GM12878 (cell line): ENCODE data around the gene GPATCH2L. TPM values are rescaled to one million over a fixed set of nuclear protein-coding genes. Genes with fewer than 3 reads are reported as not detected.

Source experiments
- ATAC-seq: fragments of 200-7000 bp; cut with Tn5 transposase; 3 replicates; pipeline ENCODE4 v1.9.1; 2020; ENCODE audit warnings: mild to moderate bottlenecking, moderate library complexity
- BruUV-seq: library from RNA; stranded (reverse); fragments of 400-500 nt; replicated peaks from 2 replicates; lab custom pipeline; 2021; lab: Mats Ljungman, UMichigan
- CTCF ChIA-PET: fragments of 300-600 bp; sonication (Branson Sonifier 250); formaldehyde crosslinking; extraction: SDS; loops from one replicate; lab custom pipeline; 2021; ENCODE audit warnings: inconsistent platforms; lab: Yijun Ruan, JAX
- POLR2A ChIA-PET: fragments of 350-600 bp; formaldehyde crosslinking; extraction: SDS; loops from one replicate; lab custom pipeline; 2021; ENCODE audit warnings: inconsistent platforms; lab: Charles Lee
- RAD21 ChIA-PET: fragments of 300-600 bp; sonication (Branson Sonifier 250); formaldehyde crosslinking; loops from one replicate; lab custom pipeline; 2023; ENCODE audit warnings: antibody characterized with exemption; ENCODE audit not compliant: unreplicated experiment; lab: Charles Lee
- SMC1A ChIA-PET: fragments of 300-600 bp; sonication (Branson Sonifier 250); formaldehyde crosslinking; loops from one replicate; lab custom pipeline; 2023; ENCODE audit not compliant: unreplicated experiment, uncharacterized antibody; lab: Charles Lee
- DNase-seq: peaks from one replicate; pipeline ENCODE4 v3.0.0-alpha.2; 2011; ENCODE audit warnings: low read depth, low spot score
- FAIRE-seq: peaks from 3 replicates; lab custom pipeline; 2011; peaks lifted over from hg19 to GRCh38; lab: Jason Lieb, UNC
- H2AFZ ChIP-seq: 2 replicates; pipeline ENCODE4 v1.6.0; 2011; ENCODE audit warnings: low read depth, low read length, control low read depth; ENCODE audit not compliant: control insufficient read depth
- H3K27ac ChIP-seq: 2 replicates; pipeline ENCODE4 v1.5.1; 2011; ENCODE audit warnings: control low read depth; ENCODE audit not compliant: control insufficient read depth, insufficient read depth
- H3K27me3 ChIP-seq, 2 experiments: replicated peaks in 1 of 2; 2 replicates each; pipeline versions ENCODE4 v1.6.0 to v1.6.1; 2011; ENCODE audit warnings: low read length in 1 of 2; ENCODE audit not compliant: control insufficient read depth in 2 of 2, insufficient read depth in 2 of 2
- H3K36me3 ChIP-seq, 2 experiments: 2 replicates each; pipeline ENCODE4 v1.5.1; 2011; ENCODE audit warnings: low read length in 1 of 2; ENCODE audit not compliant: control insufficient read depth in 2 of 2, insufficient read depth in 2 of 2
- H3K4me1 ChIP-seq: 2 replicates; pipeline ENCODE4 v1.6.1; 2011; ENCODE audit warnings: mild to moderate bottlenecking, low read length, moderate library complexity, mixed read lengths; ENCODE audit not compliant: control insufficient read depth, insufficient read depth
- H3K4me2 ChIP-seq: 2 replicates; pipeline ENCODE4 v1.6.0; 2011; ENCODE audit warnings: control low read depth; ENCODE audit not compliant: control insufficient read depth, insufficient read depth
- H3K4me3 ChIP-seq: fragments of 200-600 bp; sonication (generic); 2 replicates; pipeline ENCODE4 v1.5.1; 2016
- H3K79me2 ChIP-seq: 2 replicates; pipeline ENCODE4 v1.6.0; 2011; ENCODE audit warnings: low read length; ENCODE audit not compliant: control insufficient read depth, insufficient read depth
- H3K9ac ChIP-seq: 2 replicates; pipeline ENCODE4 v1.8.0; 2011; ENCODE audit warnings: low read length, control low read depth, mixed read lengths; ENCODE audit not compliant: control insufficient read depth, insufficient read depth
- H3K9me3 ChIP-seq: replicated peaks from 3 replicates; pipeline ENCODE4 v1.5.1; 2011; ENCODE audit warnings: mild to moderate bottlenecking, low read length; ENCODE audit not compliant: control insufficient read depth, insufficient read depth
- H4K20me1 ChIP-seq: 2 replicates; pipeline ENCODE4 v1.6.0; 2011; ENCODE audit not compliant: control insufficient read depth, insufficient read depth
- ASH2L ChIP-seq: fragments of 300-600, 200-600 bp; sonication (generic); IDR thresholded peaks from 2 replicates; pipeline ENCODE4 v1.6.1; 2017; ENCODE audit warnings: low read depth, mild to moderate bottlenecking, borderline replicate concordance
- ATF7 ChIP-seq: fragments of 450-650 bp; IDR thresholded peaks from 2 replicates; pipeline ENCODE4 v1.6.1; 2016; ENCODE audit warnings: low read depth, mild to moderate bottlenecking
- BCL11A ChIP-seq: IDR thresholded peaks from 2 replicates; pipeline ENCODE4 v1.6.1; 2011; ENCODE audit warnings: low read depth, low read length
- CBFB ChIP-seq: IDR thresholded peaks from 2 replicates; pipeline ENCODE4 v1.6.1; 2016; ENCODE audit warnings: antibody characterized with exemption, low read depth
- CREB1 ChIP-seq: IDR thresholded peaks from 2 replicates; pipeline ENCODE4 v1.6.1; 2012; ENCODE audit warnings: low read depth, mild to moderate bottlenecking, inconsistent platforms
- DPF2 ChIP-seq: fragments of 450-650 bp; IDR thresholded peaks from 2 replicates; pipeline ENCODE4 v1.6.1; 2017; ENCODE audit warnings: mild to moderate bottlenecking
- FOS ChIP-seq: IDR thresholded peaks from 3 replicates; pipeline ENCODE4 v1.6.1; 2011; ENCODE audit warnings: borderline replicate concordance; ENCODE audit not compliant: insufficient read length; ENCODE audit errors: extremely low read depth
- HDGF ChIP-seq: fragments of 450-650 bp; IDR thresholded peaks from 2 replicates; pipeline ENCODE4 v1.6.1; 2016; ENCODE audit warnings: antibody characterized with exemption
- IKZF2 ChIP-seq, 2 experiments: fragments of 450-650 bp; IDR thresholded peaks; 2 replicates each; pipeline ENCODE4 v1.6.1; 2017; ENCODE audit warnings: mild to moderate bottlenecking in 2 of 2, moderate library complexity in 2 of 2
- MTA2 ChIP-seq: fragments of 450-650 bp; IDR thresholded peaks from 2 replicates; pipeline ENCODE4 v1.6.1; 2016; ENCODE audit warnings: low read depth, mild to moderate bottlenecking, moderate library complexity
- NR2F1 ChIP-seq: fragments of 450-650 bp; conservative IDR thresholded peaks from 2 replicates; pipeline ENCODE4 v1.6.1; 2017; ENCODE audit warnings: mild to moderate bottlenecking
- RB1 ChIP-seq: fragments of 450-650 bp; formaldehyde crosslinking; IDR thresholded peaks from 2 replicates; pipeline ENCODE4 v1.6.1; 2017; ENCODE audit warnings: mild to moderate bottlenecking, borderline replicate concordance
- RUNX3 ChIP-seq: IDR thresholded peaks from 2 replicates; pipeline ENCODE4 v1.6.1; 2012; ENCODE audit warnings: low read length, inconsistent platforms
- SMAD1 ChIP-seq: fragments of 450-650 bp; IDR thresholded peaks from 2 replicates; pipeline ENCODE4 v1.6.1; 2018; ENCODE audit warnings: mild to moderate bottlenecking, low read depth; ENCODE audit not compliant: partially characterized antibody
- SPI1 ChIP-seq: IDR thresholded peaks from 2 replicates; pipeline ENCODE4 v1.6.1; 2011; ENCODE audit warnings: low read depth, mild to moderate bottlenecking, low read length, moderate library complexity, borderline replicate concordance; ENCODE audit not compliant: insufficient read depth
- SREBF2 ChIP-seq: IDR thresholded peaks from 2 replicates; pipeline ENCODE4 v1.6.1; 2012; ENCODE audit warnings: mild to moderate bottlenecking, low read length
- TBL1XR1 ChIP-seq: IDR thresholded peaks from 2 replicates; pipeline ENCODE4 v1.6.1; 2012; ENCODE audit warnings: low read depth, low read length, improper control_type of control experiment
- ZNF217 ChIP-seq: fragments of 450-650 bp; IDR thresholded peaks from 2 replicates; pipeline ENCODE4 v1.6.1; 2017; ENCODE audit warnings: antibody characterized with exemption, mild to moderate bottlenecking
- ZNF24 ChIP-seq: fragments of 450-650 bp; IDR thresholded peaks from 2 replicates; pipeline ENCODE4 v1.6.1; 2017; ENCODE audit warnings: antibody characterized with exemption, mild to moderate bottlenecking
- WGBS: methylation state at CpG from one replicate; pipeline ENCODE4 v1.1.6; 2016; ENCODE audit warnings: low lambda C conversion rate; ENCODE audit not compliant: insufficient replicate concordance, insufficient coverage; ENCODE audit errors: missing lambda C conversion rate; 5-methylcytosine and 5-hydroxymethylcytosine counted together
- in situ Hi-C: fragments of 300-500 bp; cut with MboI; formaldehyde crosslinking; loops from 9 replicates; pipeline ENCODE4 v1.14.3; 2018; ENCODE audit warnings: mixed read lengths
- intact Hi-C: fragments of 100-400 bp; cut with micrococcal nuclease; formaldehyde crosslinking; loops from one replicate; pipeline ENCODE4 v1.14.2; 2022; ENCODE audit not compliant: unreplicated experiment
- polyA plus RNA-seq, 11 experiments: library from polyadenylated mRNA; depleted of rRNA in 4 of 11; unstranded in 6 of 11; stranded (reverse) in 5 of 11; fragments of >200 nt; fragmentation: Nextera tagmentation in 4 of 11; fragmentation: Illumina TruSeq in 1 of 11; extraction: Ambion mirVana in 4 of 11; extraction: Trizol in 1 of 11; gene quantifications; 1 replicate in 1 of 11; 2 replicates in 10 of 11; pipeline versions ENCODE4 v1.2.1 to v1.2.3, GENCODE V29; 2011 to 2016; ENCODE audit warnings: inconsistent platforms in 2 of 11, missing spikeins in 2 of 11, low read depth in 1 of 11
- total RNA-seq, 4 experiments: library from RNA; depleted of rRNA in 3 of 4; stranded (reverse); fragments of >200 nt in 3 of 4; fragmentation: Illumina TruSeq in 1 of 4; extraction: Trizol in 1 of 4; gene quantifications; 2 replicates each; pipeline versions ENCODE4 v1.2.1 to v1.2.3, GENCODE V29; 2013 to 2021
- TF ChIP-seq, protein P1 (sequence below): IDR thresholded peaks from 2 replicates; pipeline ENCODE4 v1.6.1; 2012; ENCODE audit warnings: low read depth, low read length, improper control_type of control experiment
- TF ChIP-seq, protein P2 (sequence below): fragments of 150-350 bp; IDR thresholded peaks from 2 replicates; pipeline ENCODE4 v1.6.1; 2014; ENCODE audit warnings: mild to moderate bottlenecking, low read depth, low read length
- TF ChIP-seq, protein P3 (sequence below): fragments of 450-650 bp; IDR thresholded peaks from 2 replicates; pipeline ENCODE4 v1.6.1; 2018; ENCODE audit warnings: borderline replicate concordance, mild to moderate bottlenecking; ENCODE audit not compliant: partially characterized antibody

GPATCH2L gene
- total and polyA plus RNA-seq, 10 of the 15 experiments (the other 5 are each of a cell fraction or from before 2014, with no cell fraction given): 9.1 to 50.9 (median 24.4) TPM

DNA sequence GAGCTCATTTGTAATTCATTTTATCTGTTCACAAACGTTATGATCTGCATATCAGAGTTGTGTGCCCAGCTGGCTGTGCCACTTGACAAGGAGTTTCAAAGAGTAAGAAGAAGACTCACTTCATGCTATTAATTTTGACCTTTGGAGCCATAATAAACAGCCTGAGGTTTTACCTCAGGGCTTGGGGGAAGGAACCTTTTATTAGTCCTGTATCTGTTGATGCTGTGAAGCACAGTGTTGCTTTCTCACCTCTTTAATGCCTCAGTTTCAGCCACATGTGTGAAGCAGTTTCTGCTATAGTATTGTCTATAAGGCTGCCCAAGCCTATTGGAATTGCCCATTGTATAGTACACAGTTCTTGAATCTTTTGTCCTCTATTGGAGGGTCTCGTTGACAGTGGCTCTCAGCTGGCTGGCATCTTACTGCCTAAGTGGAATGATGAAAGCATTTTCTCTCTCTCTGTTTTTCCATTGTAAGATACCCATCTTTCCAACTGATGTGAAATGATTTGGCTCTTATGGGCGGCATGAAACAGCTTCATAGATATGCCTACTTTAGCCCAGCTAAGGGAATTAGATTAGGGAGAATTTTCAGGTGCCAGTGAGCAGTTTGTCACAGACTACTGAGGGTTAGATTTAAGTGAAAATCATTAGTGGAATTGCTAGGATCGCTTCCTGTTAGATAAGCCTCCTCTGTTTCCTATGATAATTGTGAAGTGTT is 34.7 kb downstream of the GPATCH2L start:
- H2AFZ ChIP-seq: no peak overlapping the region
- no TSS peak for BruUV-seq
- in situ Hi-C loops: no loop called here
- peak overlapping the region; percentile 65; the same call in 1 of the 2 replicates for H3K4me2 ChIP-seq
- CTCF ChIA-PET: interaction anchor here (1.0 to 7.0 kb wide), 17 partner anchors 8 to 472 kb away, joined by 3 to 70 read pairs (median 4); partner anchors contain the start of gene GPATCH2L
- peak; percentile 96 for ATAC-seq
- no peaks in the 10 kb centered on the region; the same call in 2 of the 3 replicates for H3K9me3 ChIP-seq
- no peaks in the 10 kb centered on the region for H4K20me1 ChIP-seq
- POLR2A ChIA-PET: interaction anchor here (0.7 to 3.1 kb wide), 14 partner anchors 8 to 976 kb away, joined by 3 to 18 read pairs (median 4); partner anchors contain the start of gene GPATCH2L
- no peak for FAIRE-seq
- peaks cover 10% of the 10 kb centered on the region for H3K79me2 ChIP-seq
- H3K36me3 ChIP-seq: peaks cover 3 to 26% of the 10 kb centered on the region in 2 experiments
- no peak overlapping the region for H3K4me3 ChIP-seq
- no peaks in the 10 kb centered on the region for H3K27me3 ChIP-seq
- 63% methylated on average over 4 of the region's 4 CpGs for WGBS
- SMC1A ChIA-PET: interaction anchor here (0.6 to 6.1 kb wide), 26 partner anchors 8 to 589 kb away, joined by 3 to 71 read pairs (median 6); no protein-coding TSS in a partner anchor
- RAD21 ChIA-PET: interaction anchor here (1.1 to 14.1 kb wide), 13 partner anchors 9 to 563 kb away, joined by 3 to 229 read pairs (median 4); no protein-coding TSS in a partner anchor
- DNase-seq: peak; percentile 75
- no peak overlapping the region for H3K9ac ChIP-seq
- H3K27ac ChIP-seq: peak overlapping the region; percentile 64
- H3K4me1 ChIP-seq: peaks cover 28% of the 10 kb centered on the region
- intact Hi-C loops: loop anchor here (2.0 kb wide), 1 partner anchor 34 kb away; no protein-coding TSS in a partner anchor
- TF ChIP-seq DPF2: peak; percentile 80
- TF ChIP-seq SPI1: no peak
- peak; percentile 69 for TF ChIP-seq RUNX3
- peak; percentile 88 to 90 for TF ChIP-seq IKZF2 (IDR thresholded peaks at IDR 0.05)
- peak; percentile 79 for TF ChIP-seq ZNF24
- TF ChIP-seq BCL11A: 0 out of 2 replicates have a peak, but pooled peaks have one; percentile 17
- no peak for TF ChIP-seq HDGF
- TF ChIP-seq CREB1: 0 out of 2 replicates have a peak, but pooled peaks have one; percentile 17
- peak; percentile 69 for TF ChIP-seq SMAD1
- TF ChIP-seq MTA2: peak; percentile 96
- TF ChIP-seq ATF7: peak; percentile 81
- TF ChIP-seq, protein P1, sequence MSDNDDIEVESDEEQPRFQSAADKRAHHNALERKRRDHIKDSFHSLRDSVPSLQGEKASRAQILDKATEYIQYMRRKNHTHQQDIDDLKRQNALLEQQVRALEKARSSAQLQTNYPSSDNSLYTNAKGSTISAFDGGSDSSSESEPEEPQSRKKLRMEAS: no peak
- TF ChIP-seq, protein P2, sequence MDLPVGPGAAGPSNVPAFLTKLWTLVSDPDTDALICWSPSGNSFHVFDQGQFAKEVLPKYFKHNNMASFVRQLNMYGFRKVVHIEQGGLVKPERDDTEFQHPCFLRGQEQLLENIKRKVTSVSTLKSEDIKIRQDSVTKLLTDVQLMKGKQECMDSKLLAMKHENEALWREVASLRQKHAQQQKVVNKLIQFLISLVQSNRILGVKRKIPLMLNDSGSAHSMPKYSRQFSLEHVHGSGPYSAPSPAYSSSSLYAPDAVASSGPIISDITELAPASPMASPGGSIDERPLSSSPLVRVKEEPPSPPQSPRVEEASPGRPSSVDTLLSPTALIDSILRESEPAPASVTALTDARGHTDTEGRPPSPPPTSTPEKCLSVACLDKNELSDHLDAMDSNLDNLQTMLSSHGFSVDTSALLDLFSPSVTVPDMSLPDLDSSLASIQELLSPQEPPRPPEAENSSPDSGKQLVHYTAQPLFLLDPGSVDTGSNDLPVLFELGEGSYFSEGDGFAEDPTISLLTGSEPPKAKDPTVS: no peak
- TF ChIP-seq, protein P3, sequence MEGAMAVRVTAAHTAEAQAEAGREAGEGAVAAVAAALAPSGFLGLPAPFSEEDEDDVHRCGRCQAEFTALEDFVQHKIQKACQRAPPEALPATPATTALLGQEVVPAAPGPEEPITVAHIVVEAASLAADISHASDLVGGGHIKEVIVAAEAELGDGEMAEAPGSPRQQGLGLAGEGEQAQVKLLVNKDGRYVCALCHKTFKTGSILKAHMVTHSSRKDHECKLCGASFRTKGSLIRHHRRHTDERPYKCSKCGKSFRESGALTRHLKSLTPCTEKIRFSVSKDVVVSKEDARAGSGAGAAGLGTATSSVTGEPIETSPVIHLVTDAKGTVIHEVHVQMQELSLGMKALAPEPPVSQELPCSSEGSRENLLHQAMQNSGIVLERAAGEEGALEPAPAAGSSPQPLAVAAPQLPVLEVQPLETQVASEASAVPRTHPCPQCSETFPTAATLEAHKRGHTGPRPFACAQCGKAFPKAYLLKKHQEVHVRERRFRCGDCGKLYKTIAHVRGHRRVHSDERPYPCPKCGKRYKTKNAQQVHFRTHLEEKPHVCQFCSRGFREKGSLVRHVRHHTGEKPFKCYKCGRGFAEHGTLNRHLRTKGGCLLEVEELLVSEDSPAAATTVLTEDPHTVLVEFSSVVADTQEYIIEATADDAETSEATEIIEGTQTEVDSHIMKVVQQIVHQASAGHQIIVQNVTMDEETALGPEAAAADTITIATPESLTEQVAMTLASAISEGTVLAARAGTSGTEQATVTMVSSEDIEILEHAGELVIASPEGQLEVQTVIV: no peak
- no peak for TF ChIP-seq CBFB
- TF ChIP-seq FOS: no peak
- no peak for TF ChIP-seq TBL1XR1
- TF ChIP-seq NR2F1: peak; percentile 97
- no peak for TF ChIP-seq ASH2L
- no peak for TF ChIP-seq SREBF2
- TF ChIP-seq RB1: peak; percentile 25; the same call in 1 of the 2 replicates
- TF ChIP-seq ZNF217: peak; percentile 26; the same call in 1 of the 2 replicates
